ENCODE measurements around the gene PHOSPHO2.

PHOSPHO2 gene

DNA sequence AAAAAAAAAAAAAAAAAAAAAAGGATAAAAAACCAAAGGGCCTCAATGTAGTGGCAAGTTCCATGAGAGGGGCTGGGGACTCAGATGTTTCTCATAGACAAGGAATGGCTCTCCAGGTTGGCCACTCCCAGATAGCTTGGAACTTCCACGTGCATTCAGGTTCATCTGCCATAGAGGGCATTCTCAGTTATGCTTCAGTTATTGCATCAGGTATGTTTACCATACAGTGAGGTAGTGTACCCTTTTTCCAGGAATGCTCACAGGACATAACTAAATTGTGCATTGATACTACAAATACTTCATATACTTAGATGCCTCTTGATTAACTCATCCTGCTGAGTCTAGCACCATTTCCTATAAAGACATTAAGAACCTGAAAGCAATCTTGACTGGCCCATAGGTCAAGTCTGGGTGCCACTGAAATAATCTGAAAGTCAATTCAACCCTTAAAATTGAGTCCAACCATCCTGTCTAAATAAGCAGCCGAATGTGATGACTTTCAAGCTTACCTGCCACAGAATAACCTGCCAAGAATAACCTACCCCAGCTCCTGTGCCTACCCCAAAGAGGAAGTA is 24.7 kb downstream of the PHOSPHO2 start:
- no peak for DNase-seq

DNA sequence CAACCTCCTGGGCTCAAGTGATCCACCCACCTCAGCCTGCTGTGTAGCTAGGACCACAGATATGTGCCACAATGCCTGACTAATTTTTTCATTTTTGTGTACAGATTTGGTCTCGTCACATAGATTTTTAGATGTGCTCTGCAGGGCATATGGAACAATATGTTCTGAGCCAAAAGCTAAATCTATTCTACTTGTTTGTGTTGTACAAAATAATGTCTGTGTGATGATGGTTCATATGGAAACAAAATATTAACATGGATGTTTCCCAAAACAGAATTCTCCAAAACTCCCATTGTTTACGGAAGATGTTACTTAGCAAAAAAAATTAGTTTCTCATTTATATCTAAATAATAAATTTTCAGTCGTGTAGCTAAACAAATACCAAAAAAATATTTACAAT is 26.7 kb downstream of the PHOSPHO2 start:
- no peak for DNase-seq

DNA sequence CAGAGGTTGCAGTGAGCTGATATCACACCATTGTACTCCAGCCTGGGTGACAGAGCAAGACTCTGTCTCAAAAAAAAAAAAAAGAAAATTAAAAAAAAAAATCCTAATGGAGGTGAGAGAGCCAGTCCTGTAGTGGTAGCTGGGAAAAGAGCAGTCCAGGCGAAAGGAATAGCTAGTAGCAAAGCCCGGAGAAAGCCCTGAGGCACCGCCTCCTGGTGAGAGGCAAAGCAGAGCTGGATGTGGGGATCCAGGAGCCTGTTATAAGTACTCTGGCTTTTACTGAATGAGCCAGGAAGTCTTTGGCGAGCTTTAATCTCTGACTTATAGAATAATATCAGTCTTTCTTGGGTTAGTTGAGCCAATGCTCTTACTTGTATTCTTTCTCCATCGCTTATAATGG is 32.8 kb downstream of the PHOSPHO2 start:
- DNase-seq = no peak

DNA sequence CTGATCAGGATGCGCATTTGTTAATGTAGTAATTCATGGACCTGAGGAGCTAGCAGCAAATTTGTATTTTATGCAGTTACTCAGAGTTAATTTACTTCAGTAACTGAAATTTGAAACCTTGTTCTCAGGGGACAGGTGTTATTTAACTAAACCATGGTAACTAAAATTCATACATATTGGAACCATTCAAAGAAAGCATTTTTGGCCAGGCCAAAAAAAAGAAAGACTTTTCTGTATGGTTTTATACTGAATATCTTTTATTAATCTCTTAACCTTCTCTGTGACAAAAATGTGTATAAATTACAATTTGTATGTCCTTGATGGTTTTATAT is 35.0 kb downstream of the PHOSPHO2 start:
- no peak for DNase-seq

DNA sequence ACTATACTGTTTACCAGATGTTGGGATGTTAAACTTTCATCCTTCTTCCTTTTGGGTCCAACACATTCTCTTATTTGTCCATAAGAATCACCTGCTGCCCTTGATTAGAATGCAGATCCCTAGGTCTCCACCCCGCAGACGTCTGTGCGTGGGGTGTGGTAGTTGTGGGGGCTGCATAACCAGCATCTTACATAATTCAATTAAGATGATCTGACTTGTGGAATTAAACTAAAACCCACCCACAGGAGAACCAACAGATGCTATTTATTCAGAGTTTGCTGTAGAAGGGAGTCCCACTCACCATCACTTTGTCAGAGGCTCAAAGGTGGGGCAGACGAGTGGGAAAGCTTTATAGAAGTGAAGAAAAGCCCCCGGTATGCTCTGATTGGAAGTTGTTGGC is 37.8 kb downstream of the PHOSPHO2 start:
- DNase-seq = no peak

DNA sequence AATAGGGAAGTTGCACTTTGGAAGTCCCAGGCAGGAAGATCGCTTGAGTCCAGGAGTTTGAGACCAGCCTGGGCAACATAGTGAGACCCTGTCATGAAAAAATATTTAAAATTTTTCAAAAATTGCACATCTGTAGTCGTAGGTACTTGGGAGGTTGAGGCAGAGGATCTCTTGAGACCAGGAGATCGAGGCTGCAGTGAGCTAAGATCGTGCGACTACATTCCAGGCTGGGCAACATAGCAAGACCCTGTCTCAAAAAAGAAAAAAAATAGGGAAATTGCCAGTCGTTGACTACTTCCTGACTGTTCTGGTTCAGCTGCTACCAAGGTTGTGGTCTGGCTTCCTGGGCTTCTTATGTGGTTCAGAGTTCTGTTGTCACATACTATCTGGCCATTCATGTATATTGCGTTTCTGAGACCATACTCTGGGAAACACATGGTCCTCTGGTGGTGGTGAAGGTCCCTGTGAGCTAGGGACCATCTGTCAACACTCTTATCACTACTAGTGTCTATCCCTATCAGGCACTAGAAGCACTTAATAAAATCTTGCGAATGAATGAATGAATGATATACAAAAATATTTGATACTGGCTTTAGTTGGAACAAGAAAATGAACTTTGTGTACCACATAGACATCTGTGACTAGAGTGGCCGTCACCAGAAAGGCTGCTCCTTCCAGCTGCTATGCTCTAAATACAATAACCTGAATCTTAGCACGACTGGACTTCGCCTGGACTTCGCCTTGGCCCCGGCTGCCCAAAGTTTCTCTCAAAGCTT is 38.5 kb downstream of the PHOSPHO2 start:
- no peak for DNase-seq

DNA sequence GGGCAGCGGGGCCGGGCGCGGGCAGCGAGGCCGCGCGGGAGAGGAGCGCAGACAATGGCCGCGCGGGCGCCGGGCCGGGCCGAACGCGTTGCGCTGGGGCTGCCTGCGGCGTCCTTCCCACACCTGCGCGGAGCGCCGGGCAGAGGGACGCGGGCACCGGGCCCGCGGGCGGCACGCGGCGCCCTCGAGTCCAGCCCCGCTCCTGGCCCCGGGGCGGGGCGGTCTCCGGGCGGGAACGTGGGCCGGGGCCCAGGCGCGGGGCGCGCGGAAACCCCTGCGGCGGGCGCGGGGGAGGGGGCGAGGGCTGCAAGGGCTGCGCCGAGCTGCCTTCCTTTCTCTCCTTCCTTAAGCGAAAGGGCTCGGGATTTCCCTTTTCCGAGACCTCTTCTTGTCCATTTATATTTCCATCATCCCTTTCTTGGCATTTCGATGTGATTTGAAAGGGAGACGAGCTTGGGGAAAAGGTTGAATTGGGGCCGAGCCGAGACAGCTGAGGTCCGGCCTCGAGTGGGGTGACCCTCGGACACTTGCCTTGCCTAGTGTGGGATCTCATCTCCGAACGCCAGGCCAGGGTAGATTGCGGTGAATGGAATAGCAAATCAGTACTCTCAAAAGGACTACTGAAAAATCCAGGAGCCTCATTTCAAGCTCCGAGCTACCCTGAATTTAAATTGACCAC is 40.0 kb downstream of the PHOSPHO2 start:
- DNase-seq = peak; percentile 74

DNA sequence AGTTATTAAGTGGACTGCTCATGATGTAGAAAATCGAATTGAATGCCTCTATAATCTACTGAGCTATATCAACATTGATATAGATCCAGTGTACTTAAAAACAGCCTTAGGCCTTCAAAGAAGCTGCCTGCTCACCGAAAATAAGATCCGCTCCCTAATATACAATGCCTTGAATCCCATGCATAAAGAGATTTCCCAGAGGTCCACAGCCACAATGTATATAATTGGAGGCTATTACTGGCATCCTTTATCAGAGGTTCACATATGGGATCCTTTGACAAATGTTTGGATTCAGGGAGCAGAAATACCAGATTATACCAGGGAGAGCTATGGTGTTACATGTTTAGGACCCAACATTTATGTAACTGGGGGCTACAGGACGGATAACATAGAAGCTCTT is 41.4 kb downstream of the PHOSPHO2 start:
- no peak for DNase-seq

DNA sequence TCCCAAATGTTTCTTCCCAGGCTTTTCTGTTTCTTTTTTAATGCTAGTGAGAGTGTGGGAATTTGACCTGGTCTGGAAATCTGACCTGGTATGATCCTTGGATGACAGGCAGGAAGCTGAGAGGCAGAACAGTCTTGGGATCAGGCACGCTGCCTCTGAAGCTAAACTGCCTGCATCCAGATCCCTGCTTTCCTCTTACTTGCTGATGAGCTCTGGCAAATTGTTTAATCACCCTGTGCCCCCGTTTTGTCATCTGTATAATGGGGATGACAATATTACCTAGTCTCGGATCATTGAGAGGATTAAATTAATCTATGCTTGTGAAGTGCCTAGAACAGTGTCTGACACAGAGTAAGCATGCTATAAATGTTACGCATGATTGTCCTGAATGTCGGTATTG is 42.6 kb downstream of the PHOSPHO2 start:
- DNase-seq = no peak

DNA sequence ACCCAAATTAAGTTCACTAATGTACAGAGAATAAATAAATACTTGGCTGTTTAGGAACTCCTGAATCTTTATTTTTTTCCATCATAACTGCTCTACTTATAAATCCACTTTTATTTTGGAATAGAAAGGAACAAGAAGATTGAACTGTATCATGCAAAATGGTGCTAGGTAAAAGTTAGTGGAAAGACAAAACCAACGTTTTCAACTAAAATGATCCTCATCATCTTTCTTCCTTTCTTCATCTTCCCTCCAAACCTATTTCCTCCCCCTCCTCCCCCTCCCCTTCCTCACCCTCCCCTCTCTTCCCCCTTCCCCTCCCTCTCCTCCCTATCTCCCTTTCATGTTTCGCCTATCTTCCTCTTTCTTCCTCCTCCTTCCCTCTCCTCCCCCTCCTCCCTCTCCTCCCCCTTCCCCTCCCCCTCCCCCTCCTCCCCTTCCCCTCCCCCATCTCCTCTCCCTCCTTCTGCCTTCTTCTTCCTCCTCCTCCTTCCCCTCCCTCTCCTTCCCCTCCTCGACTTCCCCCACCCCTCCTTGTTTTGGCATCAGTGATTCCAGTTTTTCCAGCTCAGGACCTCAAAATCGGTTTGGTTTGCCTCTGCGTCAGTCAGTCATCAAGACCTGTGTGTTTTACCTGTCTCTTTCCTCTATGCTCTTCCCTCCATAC is 44.4 kb downstream of the PHOSPHO2 start:
- DNase-seq = no peak

DNA sequence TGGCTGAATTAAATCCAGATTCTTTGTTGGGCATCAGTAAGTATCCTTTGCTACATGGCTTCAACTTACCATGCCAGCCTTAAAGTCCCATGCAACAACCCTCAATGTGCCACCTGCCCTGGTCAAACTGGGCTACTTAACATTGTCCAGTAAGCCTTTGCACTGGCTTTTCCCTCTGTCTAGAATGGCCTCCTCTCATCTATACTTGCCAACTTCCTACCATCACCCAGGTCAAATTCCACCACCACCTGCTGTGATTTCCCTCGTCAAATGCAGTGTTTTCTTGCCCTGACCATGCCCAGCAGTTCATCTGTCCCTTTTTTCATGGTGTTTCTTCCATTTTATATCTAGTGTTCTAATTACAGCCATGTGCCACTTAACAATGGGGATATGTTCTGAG is 45.1 kb downstream of the PHOSPHO2 start:
- no peak for DNase-seq

DNA sequence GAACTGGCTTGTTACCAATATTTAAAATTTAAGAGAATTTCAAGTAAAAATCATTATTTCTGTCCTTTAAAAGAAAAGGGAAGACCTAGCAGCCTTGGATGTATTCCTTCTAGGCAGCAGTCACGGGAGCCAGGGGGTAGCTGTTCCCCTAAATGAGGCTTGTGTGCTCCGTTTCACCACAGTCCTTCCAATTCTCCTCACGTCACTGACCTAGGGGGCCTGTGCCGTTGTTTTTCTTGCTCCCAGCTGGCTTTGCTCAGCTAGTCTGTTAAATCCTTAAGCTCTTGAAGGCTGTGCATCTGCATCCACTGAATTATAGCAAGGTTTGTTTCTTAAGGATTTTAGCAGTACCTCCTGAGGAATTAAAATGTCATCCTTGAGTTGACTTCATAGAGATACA is 49.3 kb downstream of the PHOSPHO2 start:
- DNase-seq = no peak

DNA sequence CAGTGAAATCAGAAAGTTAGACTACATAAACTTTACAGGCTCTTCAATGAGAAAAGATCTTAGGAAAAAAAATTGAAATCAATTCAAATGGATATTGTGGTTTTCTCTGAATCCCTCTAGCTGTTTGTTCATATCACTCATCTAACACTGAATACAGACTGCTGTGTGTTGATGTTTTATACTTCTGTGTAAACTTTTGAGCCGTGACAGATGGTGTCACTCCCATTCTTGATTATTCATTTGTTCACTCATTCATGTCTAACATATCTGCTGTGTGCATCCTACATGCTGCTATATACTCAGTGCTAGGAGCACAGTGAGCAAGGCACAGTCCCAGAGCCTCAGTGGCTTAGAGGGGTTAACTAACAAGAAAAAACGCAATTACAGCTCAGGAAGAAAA is 52.0 kb downstream of the PHOSPHO2 start:
- no peak for DNase-seq

DNA sequence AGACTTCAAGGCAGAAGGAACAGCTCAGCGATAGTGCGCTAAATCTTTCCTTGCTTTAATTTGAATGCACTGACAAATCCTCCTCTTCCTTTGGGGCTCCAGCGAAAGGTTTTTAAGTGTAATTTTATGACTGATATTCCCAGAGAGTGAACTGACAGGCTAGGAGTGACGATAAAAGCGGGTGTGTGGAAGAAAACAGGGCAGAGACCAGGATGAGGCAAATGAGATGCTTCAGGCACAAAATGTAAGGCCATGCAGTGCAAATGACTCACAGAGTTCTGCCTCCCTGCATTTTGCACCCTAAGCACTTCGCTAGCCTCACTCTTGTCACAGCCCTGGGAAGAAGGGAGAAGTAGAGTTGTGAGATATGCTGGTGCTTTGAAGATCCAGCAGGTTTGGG is 54.0 kb downstream of the PHOSPHO2 start:
- no peak for DNase-seq
